Measurements from ENCODE around the gene BCL3. TPM values are rescaled to one million over a fixed set of nuclear protein-coding genes. Genes with fewer than 3 reads are reported as not detected.

The BCL3 gene
- total and polyA plus RNA-seq, 7 experiments from 2014 or later: 3.3 to 107 (median 15.0) TPM

DNA sequence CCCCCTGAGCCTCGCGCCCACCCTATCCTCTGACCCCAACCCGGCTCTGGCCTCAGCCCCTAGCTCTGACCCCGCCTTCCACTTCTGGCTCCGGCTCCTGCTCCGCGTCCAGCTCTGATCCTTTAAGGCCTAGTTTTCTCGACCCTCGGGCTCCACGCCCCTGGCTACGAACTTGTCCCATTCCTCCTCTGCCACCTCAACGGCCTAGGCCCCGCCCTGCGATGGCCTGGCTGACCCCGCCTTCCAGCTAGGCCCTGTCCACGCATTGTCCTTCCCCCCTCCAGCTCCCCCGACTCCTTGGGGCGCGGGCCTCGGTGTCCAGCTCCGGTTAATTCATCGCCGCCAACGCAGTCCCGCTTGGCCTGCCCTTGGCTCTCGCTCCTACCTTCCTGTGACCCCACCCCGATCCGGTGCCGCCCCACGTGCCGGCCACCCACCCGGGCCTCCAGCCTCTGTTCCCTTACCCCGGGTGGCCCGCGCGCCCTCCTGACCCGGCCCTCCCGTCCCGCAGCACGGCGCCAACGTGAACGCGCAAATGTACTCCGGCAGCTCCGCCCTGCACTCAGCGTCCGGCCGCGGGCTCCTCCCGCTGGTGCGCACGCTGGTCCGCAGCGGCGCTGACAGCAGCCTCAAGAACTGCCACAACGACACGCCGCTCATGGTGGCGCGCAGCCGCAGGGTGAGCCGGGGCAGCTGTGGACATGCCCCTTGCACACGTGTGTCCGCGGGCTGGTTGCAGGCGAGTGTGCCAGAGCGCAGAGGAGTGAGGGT lies 9.4 kb downstream of the BCL3 start:
- no peaks in the 10 kb centered on the region for H3K9me3 ChIP-seq (ENCODE audit: control insufficient read depth in 2 of 3, low read length in 3 of 3)
- no peaks in the 10 kb centered on the region for H3K27me3 ChIP-seq (ENCODE audit: control insufficient read depth in 2 of 2, insufficient read depth in 2 of 2, low read length in 2 of 2)
- peaks cover 0 to 3% (median 0%) of the 10 kb centered on the region in 5 donors for H3K27me3 Mint-ChIP-seq
- H3K9me3 Mint-ChIP-seq: peaks cover 0 to 1% (median 0%) of the 10 kb centered on the region in 11 donors
- H3K36me3 ChIP-seq (ENCODE audit: control insufficient read depth in 2 of 3, insufficient read depth in 3 of 3, low read length in 3 of 3): peaks cover 0 to 42% (median 6%) of the 10 kb centered on the region in 3 experiments
- no peak overlapping the region for H3K4me3 Mint-ChIP-seq
- H3K4me1 Mint-ChIP-seq: peaks cover 15 to 62% (median 45%) of the 10 kb centered on the region in 7 donors
- H3K4me1 ChIP-seq (ENCODE audit: control insufficient read depth in 2 of 2, insufficient read depth in 2 of 2, low read length in 2 of 2): peaks cover 25 to 29% of the 10 kb centered on the region in 2 donors
- intact Hi-C loops (cut with micrococcal nuclease): no loop called here
- no peak overlapping the region for H3K4me3 ChIP-seq (ENCODE audit: low read length)
- POLR2A ChIA-PET: interaction anchor here (1.2 to 1.3 kb wide), 2 partner anchors 8 to 12 kb away, joined by 4 read pairs; no protein-coding TSS in a partner anchor
- H3K27ac ChIP-seq (ENCODE audit: low read depth, low read length): no peak overlapping the region
- H3K36me3 Mint-ChIP-seq: peaks cover 0 to 50% (median 15%) of the 10 kb centered on the region in 5 donors
- H3K27ac Mint-ChIP-seq: peak overlapping the region in 7 of 9 donors; percentile 9 to 67 (median 49)
- ATAC-seq (no peak), DNase-seq (no peak)
- CTCF ChIA-PET: interaction anchor here (1.2 kb wide), 1 partner anchor 12 kb away, joined by 4 read pairs; no protein-coding TSS in a partner anchor

DNA sequence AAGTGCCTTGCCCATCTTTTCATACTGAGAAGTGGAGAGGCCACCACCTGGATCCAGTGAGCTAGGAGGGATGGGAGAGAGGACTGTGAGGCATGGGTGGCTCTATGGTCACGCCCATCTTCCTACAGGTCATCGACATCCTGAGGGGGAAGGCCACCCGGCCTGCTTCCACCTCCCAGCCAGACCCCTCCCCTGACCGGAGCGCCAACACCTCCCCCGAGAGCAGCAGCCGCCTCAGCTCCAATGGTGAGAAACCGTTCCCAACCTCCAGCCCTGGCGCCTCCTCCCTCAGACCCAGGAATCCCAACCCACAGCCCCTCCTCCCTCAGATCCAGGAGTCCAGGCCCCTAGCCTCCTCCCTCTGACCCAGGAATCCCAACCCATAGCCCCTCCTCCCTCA lies 10.1 kb downstream of the BCL3 start:
- H3K27ac ChIP-seq (ENCODE audit: low read depth, low read length): peak overlapping the region; percentile 14
- CTCF ChIA-PET: interaction anchor here (1.2 kb wide), 1 partner anchor 12 kb away, joined by 4 read pairs; no protein-coding TSS in a partner anchor
- H3K4me3 ChIP-seq (ENCODE audit: low read length): no peak overlapping the region
- POLR2A ChIA-PET: no interaction called here
- Mint-ChIP-seq H3K27me3 (no peaks in the 10 kb centered on the region), H3K4me1 (peaks cover 15 to 60% (median 46%) of the 10 kb centered on the region in 7 donors), H3K36me3 (peaks cover 0 to 48% (median 15%) of the 10 kb centered on the region in 5 donors), H3K4me3 (no peak overlapping the region), H3K9me3 (peaks cover 0 to 1% (median 0%) of the 10 kb centered on the region in 11 donors), H3K27ac (peak overlapping the region in 5 of 9 donors; percentile 23 to 51 (median 42))
- peaks cover 0 to 42% (median 6%) of the 10 kb centered on the region in 3 experiments for H3K36me3 ChIP-seq (ENCODE audit: control insufficient read depth in 2 of 3, insufficient read depth in 3 of 3, low read length in 3 of 3)
- intact Hi-C loops (cut with micrococcal nuclease): no loop called here
- no peaks in the 10 kb centered on the region for H3K9me3 ChIP-seq (ENCODE audit: control insufficient read depth in 2 of 3, low read length in 3 of 3)
- DNase-seq: no peak
- no peaks in the 10 kb centered on the region for H3K27me3 ChIP-seq (ENCODE audit: control insufficient read depth in 2 of 2, insufficient read depth in 2 of 2, low read length in 2 of 2)
- peaks cover 21 to 27% of the 10 kb centered on the region in 2 donors for H3K4me1 ChIP-seq (ENCODE audit: control insufficient read depth in 2 of 2, insufficient read depth in 2 of 2, low read length in 2 of 2)
- ATAC-seq: no peak

DNA sequence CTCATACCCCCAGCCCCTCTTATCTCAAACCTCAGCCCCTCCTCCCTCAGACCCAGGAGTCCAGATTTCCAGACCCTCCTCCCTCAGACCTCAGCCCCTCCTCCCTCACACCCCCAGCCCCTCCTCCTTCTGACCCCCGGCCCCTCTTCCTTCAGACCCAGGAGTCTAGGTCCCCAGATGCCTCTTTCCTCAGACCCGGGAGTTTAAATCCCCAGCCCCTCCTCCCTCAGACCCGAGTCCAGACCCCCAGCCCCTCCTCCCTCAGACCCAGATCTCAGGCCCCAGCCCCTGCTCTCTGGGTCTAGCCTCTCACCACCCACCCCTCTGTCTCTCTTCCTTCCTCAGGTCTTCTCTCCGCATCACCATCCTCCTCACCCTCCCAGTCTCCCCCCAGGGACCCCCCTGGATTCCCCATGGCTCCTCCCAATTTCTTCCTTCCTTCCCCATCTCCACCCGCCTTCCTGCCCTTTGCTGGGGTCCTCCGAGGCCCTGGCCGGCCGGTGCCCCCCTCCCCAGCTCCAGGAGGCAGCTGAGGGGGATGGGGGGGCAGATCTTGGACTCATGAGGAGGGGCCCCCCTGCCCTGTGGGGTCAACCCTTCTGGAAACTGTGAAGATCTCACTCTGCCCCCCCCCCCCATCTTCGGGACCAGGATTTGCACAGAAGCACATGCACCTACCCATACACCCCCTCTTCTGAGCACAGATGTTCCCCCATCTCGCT lies 10.7 kb downstream of the BCL3 start:
- H3K27ac Mint-ChIP-seq: peak overlapping the region in 4 of 9 donors; percentile 73 to 82 (median 76)
- peaks cover 0 to 49% (median 15%) of the 10 kb centered on the region in 5 donors for H3K36me3 Mint-ChIP-seq
- no peaks in the 10 kb centered on the region for H3K27me3 Mint-ChIP-seq
- POLR2A ChIA-PET: no interaction called here
- Histone ChIP-seq H3K9me3 (ENCODE audit: control insufficient read depth in 2 of 3, low read length in 3 of 3) (no peaks in the 10 kb centered on the region), H3K27me3 (ENCODE audit: control insufficient read depth in 2 of 2, insufficient read depth in 2 of 2, low read length in 2 of 2) (no peaks in the 10 kb centered on the region), H3K4me1 (ENCODE audit: control insufficient read depth in 2 of 2, insufficient read depth in 2 of 2, low read length in 2 of 2) (peaks cover 19 to 27% of the 10 kb centered on the region in 2 donors), H3K4me3 (ENCODE audit: low read length) (no peak overlapping the region), H3K27ac (ENCODE audit: low read depth, low read length) (no peak overlapping the region), H3K36me3 (ENCODE audit: control insufficient read depth in 2 of 3, insufficient read depth in 3 of 3, low read length in 3 of 3) (peaks cover 0 to 42% (median 6%) of the 10 kb centered on the region in 3 experiments)
- no peak for ATAC-seq
- H3K4me3 Mint-ChIP-seq: no peak overlapping the region
- peaks cover 15 to 62% (median 46%) of the 10 kb centered on the region in 7 donors for H3K4me1 Mint-ChIP-seq
- no peak for DNase-seq
- CTCF ChIA-PET: interaction anchor here (1.2 kb wide), 1 partner anchor 11 kb away, joined by 4 read pairs; no protein-coding TSS in a partner anchor
- H3K9me3 Mint-ChIP-seq: peaks cover 0 to 1% (median 0%) of the 10 kb centered on the region in 11 donors
- intact Hi-C loops (cut with micrococcal nuclease): no loop called here

DNA sequence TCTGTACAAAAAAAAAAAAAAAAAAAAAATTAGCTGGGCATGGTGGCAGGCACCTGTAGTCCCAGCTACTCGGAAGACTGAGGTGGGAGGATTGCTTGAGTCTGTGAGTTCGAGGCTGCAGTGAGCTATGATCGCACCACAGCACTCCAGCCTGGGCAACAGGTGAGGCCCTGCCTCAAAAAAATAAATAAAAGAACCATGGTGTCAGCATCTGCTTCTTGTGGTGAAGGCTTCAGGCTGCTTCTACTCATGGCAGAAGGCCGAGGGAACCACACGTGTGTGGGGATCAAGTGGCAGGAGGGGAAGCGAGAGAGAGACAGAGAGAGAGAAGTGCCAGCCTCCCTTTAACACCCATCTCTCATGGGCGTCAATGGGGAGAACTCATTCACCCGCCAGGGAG lies 13.5 kb downstream of the BCL3 start:
- Histone ChIP-seq H3K4me1 (ENCODE audit: control insufficient read depth in 2 of 2, insufficient read depth in 2 of 2, low read length in 2 of 2) (peaks cover 0 to 14% of the 10 kb centered on the region in 2 donors), H3K4me3 (ENCODE audit: low read length) (no peak overlapping the region), H3K9me3 (ENCODE audit: control insufficient read depth in 2 of 3, low read length in 3 of 3) (no peaks in the 10 kb centered on the region), H3K27me3 (ENCODE audit: control insufficient read depth in 2 of 2, insufficient read depth in 2 of 2, low read length in 2 of 2) (no peaks in the 10 kb centered on the region), H3K36me3 (ENCODE audit: control insufficient read depth in 2 of 3, insufficient read depth in 3 of 3, low read length in 3 of 3) (peaks cover 0 to 30% (median 6%) of the 10 kb centered on the region in 3 experiments), H3K27ac (ENCODE audit: low read depth, low read length) (no peak overlapping the region)
- H3K27me3 Mint-ChIP-seq: no peaks in the 10 kb centered on the region
- peaks cover 0 to 1% (median 0%) of the 10 kb centered on the region in 11 donors for H3K9me3 Mint-ChIP-seq
- ChIA-PET POLR2A (interaction anchor here (1.0 kb wide), 1 partner anchor 12 kb away, joined by 3 read pairs; no protein-coding TSS in a partner anchor), CTCF (interaction anchor here (1.2 kb wide), 1 partner anchor 9 kb away, joined by 3 read pairs; no protein-coding TSS in a partner anchor)
- H3K27ac Mint-ChIP-seq: peak overlapping the region in 7 of 9 donors; percentile 33 to 92 (median 65)
- DNase-seq (no peak), ATAC-seq (no peak)
- H3K4me1 Mint-ChIP-seq: peaks cover 9 to 48% (median 40%) of the 10 kb centered on the region in 7 donors
- peaks cover 0 to 37% (median 15%) of the 10 kb centered on the region in 5 donors for H3K36me3 Mint-ChIP-seq
- H3K4me3 Mint-ChIP-seq: no peak overlapping the region
- intact Hi-C loops (cut with micrococcal nuclease): no loop called here

DNA sequence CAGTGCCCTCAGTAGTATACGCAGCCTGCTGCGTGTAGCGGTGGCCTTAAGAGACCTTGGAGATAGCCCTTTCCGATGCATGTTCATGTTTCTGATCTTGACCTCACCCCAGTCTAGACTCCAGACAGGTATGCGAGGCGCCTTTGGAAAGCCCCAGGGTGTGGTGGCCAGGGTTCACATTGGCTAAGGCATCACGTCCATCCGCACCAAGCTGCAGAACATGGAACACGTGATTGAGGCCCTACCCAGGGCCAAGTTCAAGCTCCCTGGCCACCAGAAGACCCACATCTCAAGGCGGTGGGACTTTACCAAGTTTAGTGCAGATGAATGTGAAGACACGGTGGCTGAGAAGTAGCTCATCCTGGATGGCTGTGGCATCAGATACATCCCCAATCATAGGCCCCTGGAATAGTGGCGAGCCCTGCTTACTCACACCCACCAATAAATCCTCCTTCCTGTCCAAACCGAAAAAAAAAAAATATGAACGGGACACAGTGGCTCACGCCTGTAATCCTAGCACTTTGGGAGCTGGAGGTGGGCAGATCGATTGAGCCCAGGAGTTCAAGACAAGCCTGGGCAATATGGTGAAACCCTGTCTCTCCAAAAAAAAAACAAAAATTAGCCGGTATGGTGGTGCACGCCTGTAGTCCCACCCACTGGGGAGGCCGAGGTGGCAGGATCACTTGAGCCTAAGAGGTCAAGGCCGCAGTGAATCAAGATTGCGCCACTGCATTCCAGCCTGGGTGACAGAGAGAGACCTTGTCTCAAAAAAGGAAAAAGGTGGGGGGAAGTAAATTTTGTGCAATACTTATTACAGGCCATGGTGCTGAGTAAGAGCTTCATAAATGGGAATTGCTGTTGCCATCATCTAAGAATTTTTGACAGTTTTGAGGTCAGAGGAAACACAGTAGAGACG lies 16.8 kb downstream of the BCL3 start:
- Histone ChIP-seq H3K4me1 (ENCODE audit: control insufficient read depth in 2 of 2, insufficient read depth in 2 of 2, low read length in 2 of 2) (peaks cover 6 to 11% of the 10 kb centered on the region in 2 donors), H3K4me3 (ENCODE audit: low read length) (no peak overlapping the region), H3K27me3 (ENCODE audit: control insufficient read depth in 2 of 2, insufficient read depth in 2 of 2, low read length in 2 of 2) (no peaks in the 10 kb centered on the region), H3K27ac (ENCODE audit: low read depth, low read length) (no peak overlapping the region), H3K36me3 (ENCODE audit: control insufficient read depth in 2 of 3, insufficient read depth in 3 of 3, low read length in 3 of 3) (no peaks in the 10 kb centered on the region), H3K9me3 (ENCODE audit: control insufficient read depth in 2 of 3, low read length in 3 of 3) (no peaks in the 10 kb centered on the region)
- Mint-ChIP-seq H3K27ac (peak overlapping the region in 5 of 9 donors; percentile 3 to 62 (median 52)), H3K4me3 (no peak overlapping the region), H3K4me1 (peaks cover under 1 to 60% (median 43%) of the 10 kb centered on the region in 7 donors), H3K9me3 (peaks cover 0 to 2% (median 0%) of the 10 kb centered on the region in 11 donors), H3K27me3 (no peaks in the 10 kb centered on the region), H3K36me3 (peaks cover 0 to 27% (median 4%) of the 10 kb centered on the region in 5 donors)
- ChIA-PET POLR2A (interaction anchor here (0.8 to 2.0 kb wide), 3 partner anchors 8 to 10 kb away, joined by 3 to 6 read pairs (median 4); no protein-coding TSS in a partner anchor), CTCF (interaction anchor here (0.6 to 3.3 kb wide), 6 partner anchors 8 to 484 kb away, joined by 3 to 27 read pairs (median 6); no protein-coding TSS in a partner anchor)
- ATAC-seq: peak; percentile 5
- intact Hi-C loops (cut with micrococcal nuclease): no loop called here
- no peak for DNase-seq

Measured in naive thymus-derived CD4-positive, alpha-beta T cell (primary cell).